GM12891 (cell line): Measurements from ENCODE around the gene HAPLN1.

Source experiments
- POLR2A ChIP-seq: IDR thresholded peaks from 2 replicates; pipeline ENCODE4 v1.6.1; 2011; ENCODE audit warnings: low read depth, low read length, control low read depth
- POLR2AphosphoS5 ChIP-seq: IDR thresholded peaks from 2 replicates; pipeline ENCODE4 v1.6.1; 2011; ENCODE audit warnings: low read depth, low read length, control low read depth
- TAF1 ChIP-seq: IDR thresholded peaks from 2 replicates; pipeline ENCODE4 v1.6.1; 2011; ENCODE audit warnings: low read depth, low read length, control low read depth

DNA sequence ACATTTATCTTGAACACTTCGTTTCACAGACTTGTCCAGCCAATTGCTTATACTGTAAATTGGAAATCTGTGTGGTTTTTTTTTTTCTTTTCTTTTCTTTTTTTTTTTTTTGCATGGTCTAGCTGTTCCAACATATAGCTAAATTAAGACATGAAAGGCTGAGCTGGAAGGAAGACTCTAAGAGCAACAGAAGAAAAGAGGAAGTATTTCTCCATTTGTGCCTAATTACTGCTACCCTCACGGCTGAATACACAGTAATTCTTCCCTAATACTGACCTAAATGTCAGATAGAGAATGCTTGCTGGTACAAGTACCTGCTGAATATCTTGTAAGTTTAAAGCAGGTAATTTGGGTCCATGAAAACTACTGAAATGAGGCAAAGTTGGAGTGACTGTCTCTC, 11.0 kb upstream of the HAPLN1 start:
- TF ChIP-seq POLR2AphosphoS5 (no peak), POLR2A (no peak), TAF1 (no peak)
